Type B pancreatic cell (in vitro differentiated cells): ENCODE results near the gene ZNF614. TPM values are rescaled to one million over a fixed set of nuclear protein-coding genes. Genes with fewer than 3 reads are reported as not detected.

Experiments
- DNase-seq: peaks from one replicate; pipeline ENCODE4 v3.0.0; 2021; ENCODE audit warnings: mixed read lengths; ENCODE audit not compliant: unreplicated experiment; ENCODE audit errors: extremely low spot score
- H3K27ac Mint-ChIP-seq: 2 replicates; pipeline ENCODE4 v1.8.0; 2021; ENCODE audit warnings: mild to moderate bottlenecking, mixed read lengths
- H3K27me3 Mint-ChIP-seq: 2 replicates; pipeline ENCODE4 v1.8.0; 2021; ENCODE audit warnings: mixed read lengths
- H3K36me3 Mint-ChIP-seq: 2 replicates; pipeline ENCODE4 v1.8.0; 2021; ENCODE audit warnings: mixed read lengths
- H3K4me1 Mint-ChIP-seq: one replicate; pipeline ENCODE4 v1.8.0; 2021; ENCODE audit warnings: mixed read lengths; ENCODE audit not compliant: unreplicated experiment
- H3K4me3 Mint-ChIP-seq: 2 replicates; pipeline ENCODE4 v1.8.0; 2021; ENCODE audit warnings: mild to moderate bottlenecking, mixed read lengths
- H3K9me3 Mint-ChIP-seq: 2 replicates; pipeline ENCODE4 v1.8.0; 2021; ENCODE audit warnings: mixed read lengths
- total RNA-seq: library from RNA; stranded (reverse); gene quantifications from 2 replicates; pipeline ENCODE4 v1.2.1, GENCODE V29; 2021; ENCODE audit warnings: low replicate concordance
- TF ChIP-seq, protein P1 (sequence below): fragments of 200-600 bp; sonication (generic); conservative IDR thresholded peaks from 2 replicates; pipeline ENCODE4 v1.5.0; 2021; ENCODE audit warnings: antibody characterized with exemption, mild to moderate bottlenecking

ZNF614 gene
- total RNA-seq, 1 donor from 2014 or later: 14.0 TPM

DNA sequence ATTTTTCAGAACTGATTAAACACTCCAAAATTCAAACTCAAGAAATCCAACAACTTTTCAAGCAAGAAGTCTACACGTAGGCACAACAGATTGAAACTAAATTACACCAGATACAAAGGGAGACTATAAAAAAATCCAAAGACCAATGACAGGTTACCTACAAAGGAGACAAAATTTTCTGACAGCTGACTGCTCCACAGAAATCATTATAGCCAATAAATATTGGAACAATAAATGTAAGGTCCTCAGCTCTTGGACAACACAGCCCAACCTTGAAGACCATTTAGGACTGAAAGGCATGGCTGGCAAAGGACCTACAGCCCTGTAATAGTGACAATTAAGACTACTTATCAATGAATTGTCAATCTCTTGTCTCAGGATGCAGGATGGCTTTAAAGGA lies 57.5 kb downstream of the ZNF614 start:
- H3K27ac Mint-ChIP-seq: no peak overlapping the region
- no peaks in the 10 kb centered on the region for H3K4me1 Mint-ChIP-seq
- TF ChIP-seq, protein P1, sequence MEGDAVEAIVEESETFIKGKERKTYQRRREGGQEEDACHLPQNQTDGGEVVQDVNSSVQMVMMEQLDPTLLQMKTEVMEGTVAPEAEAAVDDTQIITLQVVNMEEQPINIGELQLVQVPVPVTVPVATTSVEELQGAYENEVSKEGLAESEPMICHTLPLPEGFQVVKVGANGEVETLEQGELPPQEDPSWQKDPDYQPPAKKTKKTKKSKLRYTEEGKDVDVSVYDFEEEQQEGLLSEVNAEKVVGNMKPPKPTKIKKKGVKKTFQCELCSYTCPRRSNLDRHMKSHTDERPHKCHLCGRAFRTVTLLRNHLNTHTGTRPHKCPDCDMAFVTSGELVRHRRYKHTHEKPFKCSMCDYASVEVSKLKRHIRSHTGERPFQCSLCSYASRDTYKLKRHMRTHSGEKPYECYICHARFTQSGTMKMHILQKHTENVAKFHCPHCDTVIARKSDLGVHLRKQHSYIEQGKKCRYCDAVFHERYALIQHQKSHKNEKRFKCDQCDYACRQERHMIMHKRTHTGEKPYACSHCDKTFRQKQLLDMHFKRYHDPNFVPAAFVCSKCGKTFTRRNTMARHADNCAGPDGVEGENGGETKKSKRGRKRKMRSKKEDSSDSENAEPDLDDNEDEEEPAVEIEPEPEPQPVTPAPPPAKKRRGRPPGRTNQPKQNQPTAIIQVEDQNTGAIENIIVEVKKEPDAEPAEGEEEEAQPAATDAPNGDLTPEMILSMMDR: no peak
- no peaks in the 10 kb centered on the region for H3K27me3 Mint-ChIP-seq
- H3K9me3 Mint-ChIP-seq: peaks cover 26% of the 10 kb centered on the region
- H3K36me3 Mint-ChIP-seq: peaks cover 74% of the 10 kb centered on the region
- H3K4me3 Mint-ChIP-seq: no peak overlapping the region
- no peak for DNase-seq

DNA sequence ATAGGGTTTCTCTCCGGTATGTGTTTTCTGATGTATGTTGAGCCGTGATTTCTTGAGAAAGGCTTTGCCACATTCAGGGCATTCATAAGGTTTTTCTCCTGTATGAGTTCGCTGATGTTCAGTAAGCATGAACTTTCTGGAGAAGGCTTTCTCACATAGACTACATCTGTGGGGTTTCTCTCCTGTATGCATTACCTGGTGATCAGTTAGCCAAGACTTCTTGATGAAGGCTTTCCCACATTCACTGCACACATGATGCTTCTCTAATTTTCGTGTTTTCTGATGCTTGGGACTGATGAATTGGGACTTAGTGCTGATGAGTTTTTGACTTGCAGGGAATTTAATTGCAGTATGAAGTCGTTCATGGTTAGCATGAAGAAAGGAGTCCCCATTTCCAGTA lies 62.6 kb downstream of the ZNF614 start:
- Mint-ChIP-seq H3K27ac (no peak overlapping the region), H3K9me3 (peaks cover 22% of the 10 kb centered on the region), H3K4me1 (no peaks in the 10 kb centered on the region), H3K36me3 (peaks cover 67% of the 10 kb centered on the region), H3K4me3 (no peak overlapping the region), H3K27me3 (no peaks in the 10 kb centered on the region)
- TF ChIP-seq, protein P1: no peak
- no peak for DNase-seq

Other genes starting within 250 kb of the ZNF614 start
- gene FPR3, start 233.2 kb downstream of the ZNF614 start, total RNA-seq: not detected in 2 replicates
- 14.7 and 21.3 TPM in 2 replicates for gene ZNF577, start 140.4 kb downstream of the ZNF614 start, total RNA-seq
- gene ZNF649, start 123.4 kb downstream of the ZNF614 start, total RNA-seq: 23.6 and 28.8 TPM in 2 replicates
- gene ZNF613, start 100.9 kb downstream of the ZNF614 start, total RNA-seq: 8.9 and 9.3 TPM in 2 replicates
- 10.4 and 14.2 TPM in 2 replicates for gene ZNF350, start 41.5 kb downstream of the ZNF614 start, total RNA-seq
- gene ZNF615, start 20.2 kb downstream of the ZNF614 start, total RNA-seq: 10.6 and 14.2 TPM in 2 replicates
- 12.7 and 19.1 TPM in 2 replicates for gene ZNF432, start 20.5 kb upstream of the ZNF614 start, total RNA-seq
- 27.7 and 35.7 TPM in 2 replicates for gene ZNF841, start 67.4 kb upstream of the ZNF614 start, total RNA-seq
- gene ZNF616, start 111.6 kb upstream of the ZNF614 start, total RNA-seq: 18.7 and 26.5 TPM in 2 replicates
- gene ZNF836, start 143.2 kb upstream of the ZNF614 start, total RNA-seq: 21.6 and 21.8 TPM in 2 replicates
- 319 and 323 TPM in 2 replicates for gene PPP2R1A, start 161.7 kb upstream of the ZNF614 start, total RNA-seq
- gene ZNF766, start 241.2 kb upstream of the ZNF614 start, total RNA-seq: 24.1 and 33.2 TPM in 2 replicates